ENCODE results near the gene IRAK3.

DNA sequence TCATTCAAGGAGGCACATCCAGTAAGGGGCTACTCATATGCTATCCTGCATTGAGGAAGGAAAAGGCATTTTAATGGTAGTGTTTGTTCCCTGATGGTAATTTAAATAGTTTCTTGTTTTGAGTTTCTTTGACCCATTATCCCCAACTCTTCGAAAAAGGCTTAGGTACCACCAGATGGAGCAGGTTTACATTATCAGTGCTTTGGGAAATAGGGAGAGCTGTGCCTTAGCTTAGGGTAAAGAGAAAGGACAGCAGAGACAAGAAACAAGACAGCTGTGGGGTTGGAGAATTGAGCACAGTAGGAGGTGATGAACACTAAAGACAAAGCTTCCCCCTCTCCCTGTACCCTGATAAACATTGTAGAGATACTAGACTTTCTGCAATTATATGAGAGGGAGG is 84.1 kb downstream of the IRAK3 start:
- TF ChIP-seq, protein P1, sequence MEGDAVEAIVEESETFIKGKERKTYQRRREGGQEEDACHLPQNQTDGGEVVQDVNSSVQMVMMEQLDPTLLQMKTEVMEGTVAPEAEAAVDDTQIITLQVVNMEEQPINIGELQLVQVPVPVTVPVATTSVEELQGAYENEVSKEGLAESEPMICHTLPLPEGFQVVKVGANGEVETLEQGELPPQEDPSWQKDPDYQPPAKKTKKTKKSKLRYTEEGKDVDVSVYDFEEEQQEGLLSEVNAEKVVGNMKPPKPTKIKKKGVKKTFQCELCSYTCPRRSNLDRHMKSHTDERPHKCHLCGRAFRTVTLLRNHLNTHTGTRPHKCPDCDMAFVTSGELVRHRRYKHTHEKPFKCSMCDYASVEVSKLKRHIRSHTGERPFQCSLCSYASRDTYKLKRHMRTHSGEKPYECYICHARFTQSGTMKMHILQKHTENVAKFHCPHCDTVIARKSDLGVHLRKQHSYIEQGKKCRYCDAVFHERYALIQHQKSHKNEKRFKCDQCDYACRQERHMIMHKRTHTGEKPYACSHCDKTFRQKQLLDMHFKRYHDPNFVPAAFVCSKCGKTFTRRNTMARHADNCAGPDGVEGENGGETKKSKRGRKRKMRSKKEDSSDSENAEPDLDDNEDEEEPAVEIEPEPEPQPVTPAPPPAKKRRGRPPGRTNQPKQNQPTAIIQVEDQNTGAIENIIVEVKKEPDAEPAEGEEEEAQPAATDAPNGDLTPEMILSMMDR (IDR thresholded peaks at IDR 0.05; ENCODE audit: extremely low read depth in 1 of 2, insufficient read depth in 1 of 2, low read depth in 1 of 2, low read length in 2 of 2), result no peak
- no peak for TF ChIP-seq POLR2A (IDR thresholded peaks at IDR 0.05; ENCODE audit: low read depth, low read length)
- TF ChIP-seq POLR2AphosphoS5 (IDR thresholded peaks at IDR 0.05; ENCODE audit: insufficient read depth, low read depth, low read length), result no peak
- no peak for TF ChIP-seq JUN (IDR thresholded peaks at IDR 0.05; ENCODE audit: borderline replicate concordance, insufficient read depth, insufficient read length, low read depth)
- no peak for TF ChIP-seq MYC (IDR thresholded peaks at IDR 0.05; ENCODE audit: low read depth, low read length)

All from endothelial cell of umbilical vein (primary cell).